ENCODE results near the gene BCAS1.

BCAS1 gene

GRCh38 chr20:54078296-54078984, 8.0 kb upstream of the BCAS1 start:
- DNase-seq (ENCODE audit: low read depth in 2 of 2): peak in 1 of 2 donors; percentile 5

GRCh38 chr20:54076259-54076658, 5.9 kb upstream of the BCAS1 start:
- DNase-seq (ENCODE audit: low read depth in 2 of 2): no peak

GRCh38 chr20:54075322-54075721, 4.9 kb upstream of the BCAS1 start:
- no peak for DNase-seq (ENCODE audit: low read depth in 2 of 2)

- DNase-seq (ENCODE audit: low read depth in 2 of 2): no peak
Observed at GRCh38 chr20:54074511-54074910, 4.1 kb upstream of the BCAS1 start.

- DNase-seq (ENCODE audit: low read depth in 2 of 2): no peak
Observed at GRCh38 chr20:54073288-54073687, 2.9 kb upstream of the BCAS1 start.

- DNase-seq (ENCODE audit: low read depth in 2 of 2): no peak
Observed at GRCh38 chr20:54069501-54069971, 858 bp downstream of the BCAS1 start.

GRCh38 chr20:54068966-54069365, 1.4 kb downstream of the BCAS1 start:
- DNase-seq (ENCODE audit: low read depth in 2 of 2): no peak

GRCh38 chr20:54068495-54068894, 1.9 kb downstream of the BCAS1 start:
- no peak for DNase-seq (ENCODE audit: low read depth in 2 of 2)

- DNase-seq (ENCODE audit: low read depth in 2 of 2): no peak
Observed at GRCh38 chr20:54067606-54068174, 2.7 kb downstream of the BCAS1 start.

- DNase-seq (ENCODE audit: low read depth in 2 of 2): no peak
Observed at GRCh38 chr20:54065601-54066038, 4.8 kb downstream of the BCAS1 start.

- DNase-seq (ENCODE audit: low read depth in 2 of 2): no peak
Observed at GRCh38 chr20:54064939-54065338, 5.5 kb downstream of the BCAS1 start.

GRCh38 chr20:54063992-54064676, 6.3 kb downstream of the BCAS1 start:
- peak; percentile 22 to 34 for DNase-seq (ENCODE audit: low read depth in 2 of 2)

GRCh38 chr20:54063580-54063979, 6.8 kb downstream of the BCAS1 start:
- no peak for DNase-seq (ENCODE audit: low read depth in 2 of 2)

- DNase-seq (ENCODE audit: low read depth in 2 of 2): no peak
Observed at GRCh38 chr20:54062812-54063280, 7.5 kb downstream of the BCAS1 start.

- no peak for DNase-seq (ENCODE audit: low read depth in 2 of 2)
Observed at GRCh38 chr20:54061101-54061881, 9.1 kb downstream of the BCAS1 start.

GRCh38 chr20:54059691-54060364, 10.6 kb downstream of the BCAS1 start:
- DNase-seq (ENCODE audit: low read depth in 2 of 2): no peak

- DNase-seq (ENCODE audit: low read depth in 2 of 2): no peak
Observed at GRCh38 chr20:54058420-54059139, 11.8 kb downstream of the BCAS1 start.

- no peak for DNase-seq (ENCODE audit: low read depth in 2 of 2)
Observed at GRCh38 chr20:54056762-54057639, 13.4 kb downstream of the BCAS1 start.

GRCh38 chr20:54054516-54054915, 15.9 kb downstream of the BCAS1 start:
- DNase-seq (ENCODE audit: low read depth in 2 of 2): no peak

GRCh38 chr20:54051068-54051467, 19.3 kb downstream of the BCAS1 start:
- DNase-seq (ENCODE audit: low read depth in 2 of 2): no peak

Measured in stimulated activated CD8-positive, alpha-beta memory T cell treated with anti-CD3 and anti-CD28 coated beads, Interleukin-7, amount 100 ng/mL, for 4 hours (primary cell).